ENCODE measurements around the gene PDE6A.

Gene PDE6A

DNA sequence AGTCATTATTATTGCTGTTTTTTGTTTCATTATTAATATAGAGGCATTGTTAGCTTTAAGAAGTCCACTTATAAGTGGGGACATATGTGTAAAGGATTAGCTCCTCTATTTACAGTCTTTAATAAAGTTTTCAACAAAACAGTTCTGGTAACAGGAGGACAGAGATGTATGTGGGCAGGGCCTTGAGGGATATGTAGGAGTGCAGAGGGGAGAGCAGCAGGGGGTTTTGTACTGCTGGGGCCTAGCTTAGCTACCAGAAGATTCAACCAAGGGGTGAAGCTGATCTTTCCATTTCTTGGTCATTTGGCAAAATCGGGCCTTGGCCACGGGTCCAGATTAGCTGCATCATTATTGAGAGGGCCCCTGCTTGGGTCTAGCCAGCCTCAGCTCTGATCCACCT lies 124.6 kb downstream of the PDE6A start:
- Histone ChIP-seq H3F3A (ENCODE audit: low read depth) (no peaks in the 10 kb centered on the region), H3K4me3 (ENCODE audit: low read length, poor library complexity, severe bottlenecking) (no peak overlapping the region), H3K4me2 (ENCODE audit: low read depth, low read length, poor library complexity, severe bottlenecking) (no peak overlapping the region), H3K79me2 (ENCODE audit: insufficient read depth, low read length) (no peaks in the 10 kb centered on the region), H3K27me3 (ENCODE audit: insufficient read depth, low read length, poor library complexity, severe bottlenecking) (no peaks in the 10 kb centered on the region), H2AFZ (ENCODE audit: low read length) (no peak overlapping the region), H3K36me3 (ENCODE audit: insufficient read depth, low read length) (no peaks in the 10 kb centered on the region; the same call in 1 of the 2 replicates), H4K20me1 (ENCODE audit: insufficient read depth, low read length, poor library complexity, severe bottlenecking) (no peaks in the 10 kb centered on the region), H3K9me2 (replicated peaks; ENCODE audit: low read depth, low read length) (no peaks in the 10 kb centered on the region), H3K9me3 (ENCODE audit: insufficient read depth, low read depth, low read length) (no peaks in the 10 kb centered on the region), H3K9ac (ENCODE audit: low read depth, low read length, poor library complexity, severe bottlenecking) (no peak overlapping the region), H3K4me1 (ENCODE audit: insufficient read depth, low read length, poor library complexity, severe bottlenecking) (no peaks in the 10 kb centered on the region)
- no peak for TF ChIP-seq EZH2phosphoT487 (IDR thresholded peaks at IDR 0.05; ENCODE audit: borderline replicate concordance)
- TF ChIP-seq, protein P1, sequence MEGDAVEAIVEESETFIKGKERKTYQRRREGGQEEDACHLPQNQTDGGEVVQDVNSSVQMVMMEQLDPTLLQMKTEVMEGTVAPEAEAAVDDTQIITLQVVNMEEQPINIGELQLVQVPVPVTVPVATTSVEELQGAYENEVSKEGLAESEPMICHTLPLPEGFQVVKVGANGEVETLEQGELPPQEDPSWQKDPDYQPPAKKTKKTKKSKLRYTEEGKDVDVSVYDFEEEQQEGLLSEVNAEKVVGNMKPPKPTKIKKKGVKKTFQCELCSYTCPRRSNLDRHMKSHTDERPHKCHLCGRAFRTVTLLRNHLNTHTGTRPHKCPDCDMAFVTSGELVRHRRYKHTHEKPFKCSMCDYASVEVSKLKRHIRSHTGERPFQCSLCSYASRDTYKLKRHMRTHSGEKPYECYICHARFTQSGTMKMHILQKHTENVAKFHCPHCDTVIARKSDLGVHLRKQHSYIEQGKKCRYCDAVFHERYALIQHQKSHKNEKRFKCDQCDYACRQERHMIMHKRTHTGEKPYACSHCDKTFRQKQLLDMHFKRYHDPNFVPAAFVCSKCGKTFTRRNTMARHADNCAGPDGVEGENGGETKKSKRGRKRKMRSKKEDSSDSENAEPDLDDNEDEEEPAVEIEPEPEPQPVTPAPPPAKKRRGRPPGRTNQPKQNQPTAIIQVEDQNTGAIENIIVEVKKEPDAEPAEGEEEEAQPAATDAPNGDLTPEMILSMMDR (conservative IDR thresholded peaks at IDR 0.05; ENCODE audit: low read length): no peak

DNA sequence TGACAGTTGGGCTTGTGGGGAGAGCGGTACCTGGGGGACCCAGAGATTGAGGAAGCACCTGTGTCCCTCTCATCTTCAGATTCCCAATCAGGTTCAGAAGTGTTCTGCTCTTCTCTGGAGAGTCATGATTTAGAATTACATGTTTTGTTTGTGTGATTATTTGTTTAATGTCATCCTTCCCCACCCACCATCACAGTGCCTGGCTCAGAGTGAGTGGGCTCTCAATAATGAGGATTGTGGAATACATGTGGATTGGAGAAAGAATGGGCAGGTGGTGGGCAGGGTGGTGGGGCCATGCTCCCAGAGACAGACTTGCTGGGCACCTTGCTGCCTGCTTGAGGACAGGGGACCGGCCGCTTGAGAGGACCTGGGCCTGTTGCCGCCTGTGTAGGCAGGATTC lies 126.5 kb downstream of the PDE6A start:
- H3K4me3 ChIP-seq (ENCODE audit: low read length, poor library complexity, severe bottlenecking): no peak overlapping the region
- H3K9me3 ChIP-seq (ENCODE audit: insufficient read depth, low read depth, low read length): no peaks in the 10 kb centered on the region
- no peaks in the 10 kb centered on the region for H4K20me1 ChIP-seq (ENCODE audit: insufficient read depth, low read length, poor library complexity, severe bottlenecking)
- H3K9ac ChIP-seq (ENCODE audit: low read depth, low read length, poor library complexity, severe bottlenecking): no peak overlapping the region
- H3K27me3 ChIP-seq (ENCODE audit: insufficient read depth, low read length, poor library complexity, severe bottlenecking): no peaks in the 10 kb centered on the region
- no peak overlapping the region for H3K4me2 ChIP-seq (ENCODE audit: low read depth, low read length, poor library complexity, severe bottlenecking)
- no peaks in the 10 kb centered on the region for H3K4me1 ChIP-seq (ENCODE audit: insufficient read depth, low read length, poor library complexity, severe bottlenecking)
- TF ChIP-seq, protein P1 (conservative IDR thresholded peaks at IDR 0.05; ENCODE audit: low read length): no peak
- TF ChIP-seq EZH2phosphoT487 (IDR thresholded peaks at IDR 0.05; ENCODE audit: borderline replicate concordance): no peak
- H3K36me3 ChIP-seq (ENCODE audit: insufficient read depth, low read length): no peaks in the 10 kb centered on the region; the same call in 1 of the 2 replicates
- H3F3A ChIP-seq (ENCODE audit: low read depth): no peaks in the 10 kb centered on the region
- no peak overlapping the region for H2AFZ ChIP-seq (ENCODE audit: low read length)
- no peaks in the 10 kb centered on the region for H3K79me2 ChIP-seq (ENCODE audit: insufficient read depth, low read length)
- no peaks in the 10 kb centered on the region for H3K9me2 ChIP-seq (replicated peaks; ENCODE audit: low read depth, low read length)

DNA sequence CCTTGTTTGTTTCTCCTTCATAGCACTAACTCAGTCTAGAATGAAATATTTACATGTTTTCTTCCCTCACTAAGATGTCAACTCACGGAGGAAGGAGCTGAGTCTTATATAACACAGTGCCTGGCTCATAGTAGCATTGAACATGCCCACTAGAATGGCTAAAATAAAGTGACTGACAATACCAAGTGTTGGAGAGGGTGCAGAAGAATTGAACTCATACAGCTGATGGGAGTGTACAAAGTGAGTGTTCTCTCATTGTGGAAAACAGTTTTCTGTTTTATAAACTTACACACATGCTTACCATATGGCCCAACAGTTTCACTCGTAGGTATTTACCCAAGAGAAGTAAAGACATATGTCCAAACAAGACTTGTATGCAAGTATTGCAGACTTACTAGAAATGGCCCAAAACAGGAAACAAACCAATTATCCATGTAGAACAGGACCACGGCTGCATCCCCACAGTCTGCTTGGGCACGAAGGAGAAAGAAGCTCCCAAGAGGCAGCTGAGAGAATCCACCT lies 127.0 kb downstream of the PDE6A start:
- no peaks in the 10 kb centered on the region for H3K9me2 ChIP-seq (replicated peaks; ENCODE audit: low read depth, low read length)
- H3K9ac ChIP-seq (ENCODE audit: low read depth, low read length, poor library complexity, severe bottlenecking): no peak overlapping the region
- no peak overlapping the region for H3K4me3 ChIP-seq (ENCODE audit: low read length, poor library complexity, severe bottlenecking)
- H3K27me3 ChIP-seq (ENCODE audit: insufficient read depth, low read length, poor library complexity, severe bottlenecking): no peaks in the 10 kb centered on the region
- no peak overlapping the region for H2AFZ ChIP-seq (ENCODE audit: low read length)
- H3K9me3 ChIP-seq (ENCODE audit: insufficient read depth, low read depth, low read length): no peaks in the 10 kb centered on the region
- H3F3A ChIP-seq (ENCODE audit: low read depth): no peaks in the 10 kb centered on the region
- no peaks in the 10 kb centered on the region for H3K4me1 ChIP-seq (ENCODE audit: insufficient read depth, low read length, poor library complexity, severe bottlenecking)
- TF ChIP-seq, protein P1 (conservative IDR thresholded peaks at IDR 0.05; ENCODE audit: low read length): no peak
- no peak for TF ChIP-seq EZH2phosphoT487 (IDR thresholded peaks at IDR 0.05; ENCODE audit: borderline replicate concordance)
- no peak overlapping the region for H3K4me2 ChIP-seq (ENCODE audit: low read depth, low read length, poor library complexity, severe bottlenecking)
- H4K20me1 ChIP-seq (ENCODE audit: insufficient read depth, low read length, poor library complexity, severe bottlenecking): no peaks in the 10 kb centered on the region
- no peaks in the 10 kb centered on the region; the same call in 1 of the 2 replicates for H3K36me3 ChIP-seq (ENCODE audit: insufficient read depth, low read length)
- H3K79me2 ChIP-seq (ENCODE audit: insufficient read depth, low read length): no peaks in the 10 kb centered on the region

All from Loucy (cell line).